Myocyte (in vitro differentiated cells): ENCODE results near the gene SH3BGRL3. TPM values are rescaled to one million over a fixed set of nuclear protein-coding genes. Genes with fewer than 3 reads are reported as not detected.
"Not testable (repeated sequence)": the region's sequence is repeated elsewhere in the genome, so short reads cannot be mapped to it uniquely, and the experiment has no call there.

Source experiments
- DNase-seq: peaks from one replicate; pipeline ENCODE4 v3.0.0-alpha.2; 2012; ENCODE audit warnings: low read depth
- polyA plus RNA-seq: library from polyadenylated mRNA; unstranded; fragments of >200 nt; gene quantifications from one replicate; pipeline ENCODE4 v1.2.1, GENCODE V29; 2012; ENCODE audit warnings: missing spikeins
- total RNA-seq: library from RNA; depleted of rRNA; stranded (reverse); fragments of >200 nt; gene quantifications from 2 replicates; pipeline ENCODE4 v1.2.3, GENCODE V29; 2014

SH3BGRL3 gene
- 49.0 and 51.4 TPM in 2 replicates for total RNA-seq
- 449 TPM for polyA plus RNA-seq

DNA sequence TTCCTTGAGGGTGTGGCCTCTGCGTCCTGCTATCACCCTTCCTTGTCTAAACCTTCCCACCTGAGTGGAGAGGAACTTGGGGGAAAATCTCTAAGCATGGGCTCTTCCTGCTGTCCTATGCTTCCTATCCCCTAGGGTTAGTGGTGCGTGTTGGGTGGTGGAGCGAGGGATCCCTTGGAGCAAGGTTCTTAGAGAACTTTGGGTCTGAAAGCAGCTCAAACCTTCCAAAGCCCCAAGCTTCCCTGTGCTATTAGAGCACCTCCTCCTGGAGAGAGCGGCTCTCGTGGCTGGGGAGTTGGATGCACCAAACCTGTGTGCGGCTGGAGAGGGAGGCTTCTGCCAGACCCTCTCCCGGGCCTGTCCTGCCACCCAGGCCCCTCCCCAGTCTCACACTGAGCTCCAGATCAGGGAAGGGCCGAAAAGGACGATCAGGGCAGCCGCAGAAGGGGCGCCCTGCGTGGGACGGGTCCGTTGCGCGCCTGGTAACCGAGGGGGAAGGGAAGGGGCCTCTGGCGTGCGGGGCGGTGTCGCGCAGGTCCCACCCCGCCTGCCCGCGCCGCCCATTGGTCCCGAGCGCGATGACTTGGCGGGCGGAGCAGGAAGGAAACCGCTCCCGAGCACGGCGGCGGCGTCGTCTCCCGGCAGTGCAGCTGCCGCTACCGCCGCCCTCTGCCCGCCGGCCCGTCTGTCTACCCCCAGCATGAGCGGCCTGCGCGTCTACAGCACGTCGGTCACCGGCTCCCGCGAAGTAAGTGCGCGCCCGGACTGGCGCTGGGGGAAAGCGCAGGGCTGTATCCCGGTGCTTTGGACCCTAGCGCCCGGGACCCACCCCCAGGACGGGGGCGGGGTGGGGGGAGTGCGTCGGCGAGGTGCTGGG, at the start of gene SH3BGRL3:
SH3BGRL3 (plus strand) TSS at position 631 of the 877 bp plus-strand sequence; CDS start at position 701, 70 bp downstream.
- peak; percentile 91 for DNase-seq

GRCh38 chr1:26230682-26231081, 49.2 kb upstream of the SH3BGRL3 start:
- not testable (repeated sequence) for DNase-seq

- DNase-seq: peak; percentile 97
Observed at GRCh38 chr1:26233903-26234643, 45.8 kb upstream of the SH3BGRL3 start, which contains the start of gene CEP85. TSS of gene CEP85 (plus strand) at chr1:26234200. CDS start at chr1:26239784, 5,584 bp downstream.

DNA sequence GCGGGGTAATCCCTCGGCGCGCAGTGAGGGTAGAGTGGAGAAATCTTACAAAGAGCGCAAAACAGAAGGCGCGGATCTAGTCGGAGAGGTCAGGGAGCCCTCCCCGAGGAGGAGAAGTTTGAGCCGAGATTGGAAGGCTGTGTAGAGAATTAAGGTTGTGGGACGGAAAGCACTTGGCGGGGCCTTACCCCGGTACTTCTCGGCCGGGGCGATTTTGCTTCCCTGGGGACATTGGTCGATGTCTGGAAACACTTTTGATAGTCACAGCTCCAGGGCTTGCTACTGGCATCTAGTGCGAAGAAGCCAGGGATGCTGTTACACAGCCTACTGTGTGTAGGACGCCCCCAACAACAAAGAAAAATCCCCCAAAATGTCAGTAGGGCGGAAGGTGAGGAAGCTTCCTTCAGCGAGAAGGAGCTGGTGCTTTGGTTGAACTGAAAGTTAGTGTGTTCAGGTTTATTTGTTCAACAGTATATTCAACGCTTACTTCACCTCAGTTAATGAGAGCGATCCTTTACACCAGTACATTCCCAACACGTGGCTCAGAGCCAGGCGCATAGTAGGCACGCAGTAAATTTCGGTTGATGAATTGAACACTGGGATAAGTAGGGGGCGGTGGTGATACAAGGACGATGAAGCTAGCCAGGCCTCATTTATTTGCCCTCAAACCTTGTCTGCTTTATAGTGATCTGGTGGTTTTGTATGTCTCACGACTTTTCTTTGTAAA, 45.1 kb upstream of the SH3BGRL3 start:
- DNase-seq: peak; percentile 22

DNA sequence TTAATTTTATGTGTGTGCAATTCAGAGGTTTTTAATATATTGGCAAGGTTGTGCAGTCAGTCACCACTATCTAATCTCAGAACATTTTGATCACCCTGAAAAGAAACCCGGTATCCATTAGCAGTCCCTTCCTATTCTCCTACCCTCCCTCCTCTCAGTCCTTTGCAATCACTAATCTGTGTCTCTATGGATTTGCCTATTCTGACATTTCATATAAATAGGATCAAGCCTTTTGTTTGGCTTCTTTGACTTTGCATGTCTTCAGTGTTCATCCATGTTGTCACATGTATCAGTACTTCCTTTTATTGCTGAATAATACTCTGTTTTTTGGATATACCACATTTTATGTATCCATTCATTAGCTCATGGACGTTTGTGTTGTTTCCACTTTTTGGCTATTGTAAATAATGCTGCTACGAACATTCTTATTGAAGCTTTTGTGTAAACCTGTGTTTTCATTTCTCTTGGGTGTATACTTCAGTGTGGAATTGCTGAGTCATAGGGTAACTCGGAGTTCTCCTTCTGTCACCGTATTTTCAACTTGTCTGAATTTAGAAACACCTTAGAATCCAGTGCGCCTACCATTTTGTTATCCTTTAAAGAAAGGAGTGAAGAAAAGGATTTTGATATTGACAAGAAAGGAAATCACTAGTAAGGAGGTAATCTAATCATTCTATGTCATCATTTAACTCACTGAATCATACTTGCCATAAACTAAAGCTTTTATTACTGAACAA, 42.5 kb upstream of the SH3BGRL3 start:
- DNase-seq: peak; percentile 36

- peak; percentile 37 for DNase-seq
Observed at GRCh38 chr1:26239936-26240335, 40.0 kb upstream of the SH3BGRL3 start.

DNA sequence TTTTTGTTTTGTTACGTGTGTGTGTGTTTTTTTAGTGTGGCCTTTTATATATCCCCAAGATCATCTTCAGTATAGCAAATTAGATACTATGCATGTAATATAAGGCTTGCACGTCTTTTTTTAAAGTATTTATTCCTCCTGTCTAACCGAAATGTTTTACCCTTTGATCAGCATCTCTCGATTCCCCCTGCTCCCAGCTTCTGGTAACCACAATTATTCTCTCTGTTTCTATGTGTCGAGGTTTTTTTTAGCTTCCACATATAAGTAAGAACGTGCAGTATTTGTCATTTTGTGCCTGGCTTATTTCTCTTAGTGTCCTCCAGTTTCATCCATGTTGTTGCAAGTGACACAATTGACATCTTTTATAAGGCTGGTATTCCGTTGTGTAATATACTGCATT, 27.2 kb upstream of the SH3BGRL3 start:
- DNase-seq: no peak

DNA sequence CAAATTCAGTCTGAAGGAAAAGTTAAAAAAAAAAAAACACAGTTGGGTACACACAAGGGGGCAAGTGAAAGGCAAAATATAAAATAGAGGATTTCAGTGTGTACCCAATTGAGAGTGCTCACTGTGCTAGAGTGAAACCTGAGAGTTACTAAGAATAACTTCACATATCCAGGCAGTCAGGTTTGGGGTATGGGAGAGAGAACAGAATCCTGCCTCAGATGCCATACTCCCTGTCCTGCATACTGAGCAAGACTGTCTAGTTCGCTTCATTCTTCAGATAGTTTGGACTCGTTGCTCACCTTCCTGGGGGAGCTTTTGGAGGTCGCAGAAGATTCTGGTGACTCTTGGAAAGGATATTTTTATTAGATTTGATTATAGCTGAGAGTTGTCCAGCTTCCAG, 25.5 kb upstream of the SH3BGRL3 start:
- peak; percentile 48 for DNase-seq

- no peak for DNase-seq
Observed at GRCh38 chr1:26257222-26257621, 22.7 kb upstream of the SH3BGRL3 start.

- no peak for DNase-seq
Observed at GRCh38 chr1:26259005-26259404, 20.9 kb upstream of the SH3BGRL3 start.

DNA sequence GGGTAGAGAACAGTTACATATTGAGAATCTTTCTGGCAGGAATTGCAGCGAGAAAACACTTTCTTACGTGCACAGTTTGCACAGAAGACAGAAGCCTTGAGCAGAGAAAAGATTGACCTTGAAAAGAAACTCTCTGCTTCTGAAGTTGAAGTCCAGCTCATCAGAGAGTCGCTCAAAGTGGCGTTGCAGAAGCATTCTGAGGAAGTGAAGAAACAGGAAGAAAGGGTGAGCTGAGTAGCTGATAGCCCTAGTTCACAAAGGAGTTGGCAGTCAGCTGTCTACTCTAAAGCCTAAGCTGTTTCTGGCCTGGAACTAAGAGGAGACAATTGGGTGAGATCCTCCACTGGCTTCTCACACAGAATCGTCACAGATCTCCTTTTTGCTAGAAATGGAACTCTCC, 20.3 kb upstream of the SH3BGRL3 start:
- no peak for DNase-seq

DNA sequence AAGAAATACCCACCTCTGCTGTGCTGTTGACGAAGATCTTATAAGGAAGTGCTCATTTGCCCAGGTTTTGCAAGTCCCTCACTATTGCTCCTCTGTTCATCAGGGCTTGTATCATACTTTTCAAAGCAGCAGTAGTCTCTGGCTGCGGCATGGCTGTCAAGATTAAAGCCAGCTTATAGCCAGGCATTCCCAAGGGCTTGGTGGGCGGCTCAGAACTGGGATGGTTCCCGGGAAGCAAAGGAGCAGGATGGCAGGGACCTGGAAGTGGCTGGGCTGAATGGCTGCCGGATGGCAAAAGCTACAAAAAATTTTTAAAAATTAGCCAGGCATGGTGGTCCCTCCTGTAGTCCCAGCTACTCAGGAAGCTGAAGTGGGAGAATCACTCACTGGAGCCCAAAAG, 16.7 kb upstream of the SH3BGRL3 start:
- no peak for DNase-seq

- DNase-seq: no peak
Observed at GRCh38 chr1:26265405-26265804, 14.5 kb upstream of the SH3BGRL3 start.

- DNase-seq: no peak
Observed at GRCh38 chr1:26268290-26269197, 11.3 kb upstream of the SH3BGRL3 start.

- DNase-seq: no peak
Observed at GRCh38 chr1:26269198-26269550, 10.7 kb upstream of the SH3BGRL3 start.

DNA sequence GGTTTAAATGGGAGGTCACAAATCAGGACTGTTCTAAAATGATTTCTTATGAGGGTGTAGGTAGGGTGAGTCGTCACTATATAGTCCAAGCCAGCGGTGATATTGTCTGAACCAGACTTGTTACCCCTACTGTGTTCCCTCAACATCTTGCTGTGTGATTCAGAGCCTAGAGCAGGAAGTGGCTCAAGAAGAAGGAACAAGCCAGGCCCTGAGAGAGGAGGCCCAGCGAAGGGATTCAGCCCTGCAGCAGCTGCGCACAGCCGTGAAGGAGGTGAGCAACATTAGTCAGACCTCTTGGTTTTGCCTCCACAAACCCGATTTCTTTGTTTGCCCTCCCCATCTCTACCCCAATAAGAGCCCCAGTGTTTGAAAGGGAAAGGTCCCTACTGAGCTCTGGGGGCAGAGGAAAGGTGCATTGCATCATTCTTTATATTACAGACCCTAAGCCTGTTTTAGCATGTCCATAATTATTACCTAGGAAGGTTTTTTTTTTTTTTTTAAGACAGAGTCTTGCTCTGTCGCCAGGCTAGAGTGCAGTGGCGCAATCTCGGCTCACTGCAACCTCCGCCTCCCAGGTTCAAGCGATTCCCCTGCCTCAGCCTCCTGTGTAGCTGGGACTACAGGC, 5.0 kb upstream of the SH3BGRL3 start:
- no peak for DNase-seq

GRCh38 chr1:26275580-26276431, 4.1 kb upstream of the SH3BGRL3 start:
- DNase-seq: peak; percentile 96

DNA sequence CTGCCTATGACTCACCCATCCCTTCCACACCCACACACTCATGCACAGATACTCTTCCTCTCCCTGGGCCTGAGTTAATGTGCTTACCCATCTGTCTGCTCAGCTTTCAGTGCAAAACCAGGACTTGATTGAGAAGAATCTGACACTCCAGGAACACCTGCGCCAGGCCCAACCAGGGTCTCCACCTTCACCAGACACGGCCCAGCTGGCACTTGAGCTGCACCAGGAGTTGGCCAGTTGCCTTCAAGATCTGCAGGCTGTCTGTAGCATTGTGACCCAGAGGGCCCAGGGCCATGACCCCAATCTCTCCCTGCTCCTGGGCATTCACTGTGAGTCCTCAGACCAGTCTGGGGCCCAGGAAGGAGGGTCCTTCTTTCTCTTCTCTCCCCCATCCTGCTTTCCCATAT, 3.5 kb upstream of the SH3BGRL3 start:
- no peak for DNase-seq
